ENCODE data around the gene PRKCH. TPM values are rescaled to one million over a fixed set of nuclear protein-coding genes. Genes with fewer than 3 reads are reported as not detected.

Gene PRKCH
- total RNA-seq, 1 experiment from 2014 or later = 12.4 TPM

DNA sequence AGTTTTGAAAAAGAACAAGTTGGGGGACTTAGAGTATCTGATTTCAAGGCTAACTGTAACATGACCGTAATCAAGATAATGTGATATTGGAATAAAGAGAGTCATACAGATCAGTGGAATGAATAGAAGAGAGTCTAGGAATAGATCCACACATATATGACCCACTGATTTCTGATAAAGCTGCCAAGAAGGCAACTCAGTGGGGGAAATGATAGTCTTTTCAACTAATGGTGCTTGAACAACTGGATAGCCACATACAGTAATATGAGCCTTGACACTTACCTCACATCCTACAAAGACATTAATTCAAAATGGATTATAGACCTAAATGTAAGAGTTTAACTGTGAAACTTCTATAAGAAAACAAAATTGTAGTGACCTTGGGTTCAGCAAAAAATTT is 3.8 kb downstream of the PRKCH start:
- Mint-ChIP-seq H3K9me3 (ENCODE audit: unreplicated experiment) (no peaks in the 10 kb centered on the region), H3K4me1 (ENCODE audit: insufficient read depth, unreplicated experiment) (peaks cover 23% of the 10 kb centered on the region), H3K27ac (ENCODE audit: low read depth, unreplicated experiment) (no peak overlapping the region), H3K36me3 (ENCODE audit: insufficient read depth, unreplicated experiment) (no peaks in the 10 kb centered on the region), H3K27me3 (ENCODE audit: insufficient read depth, unreplicated experiment) (no peaks in the 10 kb centered on the region), H3K4me3 (ENCODE audit: unreplicated experiment) (no peak overlapping the region)
- ChIA-PET POLR2A (interaction anchor here (0.6 to 1.1 kb wide), 2 partner anchors 66 to 103 kb away, joined by 3 read pairs; no protein-coding TSS in a partner anchor), CTCF (no interaction called here)
- TF ChIP-seq, protein P1, sequence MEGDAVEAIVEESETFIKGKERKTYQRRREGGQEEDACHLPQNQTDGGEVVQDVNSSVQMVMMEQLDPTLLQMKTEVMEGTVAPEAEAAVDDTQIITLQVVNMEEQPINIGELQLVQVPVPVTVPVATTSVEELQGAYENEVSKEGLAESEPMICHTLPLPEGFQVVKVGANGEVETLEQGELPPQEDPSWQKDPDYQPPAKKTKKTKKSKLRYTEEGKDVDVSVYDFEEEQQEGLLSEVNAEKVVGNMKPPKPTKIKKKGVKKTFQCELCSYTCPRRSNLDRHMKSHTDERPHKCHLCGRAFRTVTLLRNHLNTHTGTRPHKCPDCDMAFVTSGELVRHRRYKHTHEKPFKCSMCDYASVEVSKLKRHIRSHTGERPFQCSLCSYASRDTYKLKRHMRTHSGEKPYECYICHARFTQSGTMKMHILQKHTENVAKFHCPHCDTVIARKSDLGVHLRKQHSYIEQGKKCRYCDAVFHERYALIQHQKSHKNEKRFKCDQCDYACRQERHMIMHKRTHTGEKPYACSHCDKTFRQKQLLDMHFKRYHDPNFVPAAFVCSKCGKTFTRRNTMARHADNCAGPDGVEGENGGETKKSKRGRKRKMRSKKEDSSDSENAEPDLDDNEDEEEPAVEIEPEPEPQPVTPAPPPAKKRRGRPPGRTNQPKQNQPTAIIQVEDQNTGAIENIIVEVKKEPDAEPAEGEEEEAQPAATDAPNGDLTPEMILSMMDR (IDR thresholded peaks at IDR 0.05; ENCODE audit: unreplicated experiment) = no peak
- intact Hi-C loops (cut with micrococcal nuclease) = no loop called here
- no TSS peak for BruUV-seq (replicated peaks)
- DNase-seq (ENCODE audit: unreplicated experiment) = no peak

DNA sequence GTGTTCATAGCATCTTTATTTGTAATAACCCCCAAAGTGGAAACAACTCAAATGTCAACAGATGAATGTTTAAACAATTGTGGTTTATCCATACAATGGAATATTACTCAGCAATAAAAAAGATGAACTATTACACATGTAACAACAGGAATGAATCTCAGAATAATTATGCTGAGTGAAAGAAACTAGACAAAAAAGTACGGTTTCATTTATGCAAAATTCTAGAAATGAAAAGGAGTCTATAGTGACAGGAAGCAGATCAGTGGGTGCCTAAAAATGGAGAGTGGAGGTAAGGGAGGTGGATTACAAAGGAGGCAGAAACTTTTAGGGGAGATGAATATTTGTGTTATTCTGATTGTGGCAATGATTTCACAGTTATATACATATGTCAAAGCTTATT is 4.8 kb downstream of the PRKCH start:
- no peak for DNase-seq (ENCODE audit: unreplicated experiment)
- Mint-ChIP-seq H3K27ac (ENCODE audit: low read depth, unreplicated experiment) (no peak overlapping the region), H3K4me1 (ENCODE audit: insufficient read depth, unreplicated experiment) (peaks cover 23% of the 10 kb centered on the region), H3K4me3 (ENCODE audit: unreplicated experiment) (no peak overlapping the region), H3K9me3 (ENCODE audit: unreplicated experiment) (no peaks in the 10 kb centered on the region), H3K36me3 (ENCODE audit: insufficient read depth, unreplicated experiment) (no peaks in the 10 kb centered on the region), H3K27me3 (ENCODE audit: insufficient read depth, unreplicated experiment) (no peaks in the 10 kb centered on the region)
- BruUV-seq (replicated peaks) = no TSS peak
- ChIA-PET POLR2A (interaction anchor here (1.0 kb wide), 1 partner anchor 18 kb away, joined by 5 read pairs; no protein-coding TSS in a partner anchor), CTCF (no interaction called here)
- intact Hi-C loops (cut with micrococcal nuclease) = no loop called here
- TF ChIP-seq, protein P1 (IDR thresholded peaks at IDR 0.05; ENCODE audit: unreplicated experiment) = no peak

DNA sequence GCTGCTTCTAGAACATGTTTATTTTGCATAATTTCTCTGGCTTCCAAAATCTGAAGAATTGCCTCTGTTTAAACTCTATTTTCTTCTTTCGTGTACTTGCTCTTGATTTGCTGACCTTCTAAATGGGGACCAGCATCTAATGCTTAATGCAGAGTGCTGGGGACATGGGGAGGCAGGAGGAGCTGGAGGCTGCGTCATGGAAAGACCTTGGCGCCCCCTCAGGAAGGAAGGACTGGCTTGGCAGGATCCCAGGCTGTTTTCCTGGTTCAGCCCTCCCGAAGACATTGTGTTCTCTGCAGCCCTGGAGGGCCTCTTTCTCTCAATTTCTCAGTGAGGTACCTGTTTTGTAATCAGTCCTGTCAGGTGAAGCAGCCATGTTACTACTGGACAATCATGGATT is 5.5 kb downstream of the PRKCH start:
- Mint-ChIP-seq H3K27me3 (ENCODE audit: insufficient read depth, unreplicated experiment) (no peaks in the 10 kb centered on the region), H3K4me1 (ENCODE audit: insufficient read depth, unreplicated experiment) (peaks cover 23% of the 10 kb centered on the region), H3K9me3 (ENCODE audit: unreplicated experiment) (no peaks in the 10 kb centered on the region), H3K36me3 (ENCODE audit: insufficient read depth, unreplicated experiment) (no peaks in the 10 kb centered on the region), H3K4me3 (ENCODE audit: unreplicated experiment) (no peak overlapping the region), H3K27ac (ENCODE audit: low read depth, unreplicated experiment) (no peak overlapping the region)
- no TSS peak for BruUV-seq (replicated peaks)
- ChIA-PET POLR2A (interaction anchor here (1.0 kb wide), 1 partner anchor 17 kb away, joined by 5 read pairs; no protein-coding TSS in a partner anchor), CTCF (no interaction called here)
- intact Hi-C loops (cut with micrococcal nuclease) = no loop called here
- DNase-seq (ENCODE audit: unreplicated experiment) = peak; percentile 72
- TF ChIP-seq, protein P1 (IDR thresholded peaks at IDR 0.05; ENCODE audit: unreplicated experiment) = no peak

DNA sequence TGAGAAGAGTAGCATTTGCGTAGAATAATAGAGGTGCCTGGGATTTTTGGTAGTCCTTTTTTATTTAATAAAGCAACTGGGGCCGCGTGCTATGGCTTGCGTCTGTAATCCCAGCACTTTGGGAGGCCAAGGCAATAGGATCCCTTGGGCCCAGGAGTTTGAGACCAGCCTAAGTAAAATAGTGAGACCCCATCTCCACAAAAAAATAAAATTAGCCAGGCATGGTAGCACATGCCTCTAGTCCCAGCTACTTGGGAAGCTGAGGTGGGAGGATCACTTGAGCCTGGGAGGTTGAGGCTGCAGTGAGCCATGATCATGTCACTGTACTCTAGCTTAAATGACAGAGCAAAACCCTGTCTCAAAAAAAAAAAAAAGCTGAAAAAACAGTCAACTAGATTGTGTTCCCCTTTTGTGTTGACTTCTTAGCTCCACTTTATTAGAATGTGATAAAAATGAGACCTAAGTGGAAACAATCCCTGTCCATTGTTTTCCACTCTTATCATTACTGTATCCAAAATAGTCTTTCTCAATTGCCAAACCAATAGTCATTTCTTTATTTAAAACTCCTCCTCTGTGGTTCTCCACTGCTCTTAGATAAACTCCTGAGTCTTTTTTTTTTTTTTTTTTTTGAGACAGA is 7.4 kb downstream of the PRKCH start:
- no peaks in the 10 kb centered on the region for H3K36me3 Mint-ChIP-seq (ENCODE audit: insufficient read depth, unreplicated experiment)
- intact Hi-C loops (cut with micrococcal nuclease) = no loop called here
- no peak for DNase-seq (ENCODE audit: unreplicated experiment)
- H3K27me3 Mint-ChIP-seq (ENCODE audit: insufficient read depth, unreplicated experiment) = no peaks in the 10 kb centered on the region
- H3K4me1 Mint-ChIP-seq (ENCODE audit: insufficient read depth, unreplicated experiment) = peaks cover 8% of the 10 kb centered on the region
- TF ChIP-seq, protein P1 (IDR thresholded peaks at IDR 0.05; ENCODE audit: unreplicated experiment) = no peak
- H3K9me3 Mint-ChIP-seq (ENCODE audit: unreplicated experiment) = no peaks in the 10 kb centered on the region
- H3K4me3 Mint-ChIP-seq (ENCODE audit: unreplicated experiment) = no peak overlapping the region
- no peak overlapping the region for H3K27ac Mint-ChIP-seq (ENCODE audit: low read depth, unreplicated experiment)
- ChIA-PET CTCF (no interaction called here), POLR2A (no interaction called here)
- BruUV-seq (replicated peaks) = no TSS peak

Data from MCF 10A (cell line).